ENCODE measurements around the gene USP43. TPM values are rescaled to one million over a fixed set of nuclear protein-coding genes. Genes with fewer than 3 reads are reported as not detected.

Gene USP43
- total RNA-seq, 2 donors from 2014 or later, result 0.20 to 1.1 TPM

DNA sequence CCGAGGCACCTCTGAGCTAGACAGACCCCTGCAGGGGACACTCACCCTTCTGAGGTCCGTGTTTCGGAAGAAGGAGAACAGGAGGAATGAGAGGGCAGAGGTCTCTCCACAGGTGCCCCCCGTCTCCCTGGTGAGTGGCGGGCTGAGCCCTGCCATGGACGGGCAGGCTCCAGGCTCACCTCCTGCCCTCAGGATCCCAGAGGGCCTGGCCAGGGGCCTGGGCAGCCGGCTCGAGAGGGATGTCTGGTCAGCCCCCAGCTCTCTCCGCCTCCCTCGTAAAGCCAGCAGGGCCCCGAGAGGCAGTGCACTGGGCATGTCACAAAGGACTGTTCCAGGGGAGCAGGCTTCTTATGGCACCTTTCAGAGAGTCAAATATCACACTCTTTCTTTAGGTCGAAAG, 83.2 kb downstream of the USP43 start:
- Mint-ChIP-seq H3K27ac (no peak overlapping the region), H3K36me3 (no peaks in the 10 kb centered on the region), H3K9me3 (no peaks in the 10 kb centered on the region)
- ATAC-seq (no peak), DNase-seq (ENCODE audit: low spot score in 2 of 2) (no peak)

DNA sequence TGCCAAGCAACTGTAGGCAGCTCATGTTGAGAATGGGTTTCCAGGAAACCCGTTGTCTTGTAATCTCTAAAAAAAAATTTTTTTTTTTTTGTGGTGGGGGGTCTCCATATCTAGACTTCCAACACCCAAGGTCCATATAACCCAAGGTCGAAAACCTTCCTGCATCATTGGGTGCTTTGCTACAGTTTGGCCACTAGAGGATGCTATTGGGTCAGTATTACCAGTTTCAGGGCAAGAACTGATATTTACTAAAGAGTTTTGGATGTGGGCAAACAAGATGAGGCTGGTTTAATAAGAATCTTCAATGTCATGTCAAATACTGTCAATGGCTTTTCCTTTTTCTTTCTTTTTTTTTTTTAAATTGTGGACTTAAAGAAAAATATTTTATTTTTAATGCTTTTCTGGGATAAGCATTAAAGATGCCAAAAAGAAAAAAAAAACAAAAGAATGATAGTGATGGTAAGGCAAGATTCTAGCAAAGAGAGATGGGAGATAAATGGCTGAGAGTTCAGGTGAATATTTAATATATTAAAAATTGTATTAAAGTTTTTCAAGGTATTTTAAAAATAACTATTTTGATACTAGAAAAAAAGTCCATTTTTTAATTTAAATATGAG, 83.8 kb downstream of the USP43 start:
- DNase-seq (ENCODE audit: low spot score in 2 of 2) (no peak), ATAC-seq (no peak)
- no peaks in the 10 kb centered on the region for H3K9me3 Mint-ChIP-seq
- no peaks in the 10 kb centered on the region for H3K36me3 Mint-ChIP-seq
- H3K27ac Mint-ChIP-seq, result no peak overlapping the region

DNA sequence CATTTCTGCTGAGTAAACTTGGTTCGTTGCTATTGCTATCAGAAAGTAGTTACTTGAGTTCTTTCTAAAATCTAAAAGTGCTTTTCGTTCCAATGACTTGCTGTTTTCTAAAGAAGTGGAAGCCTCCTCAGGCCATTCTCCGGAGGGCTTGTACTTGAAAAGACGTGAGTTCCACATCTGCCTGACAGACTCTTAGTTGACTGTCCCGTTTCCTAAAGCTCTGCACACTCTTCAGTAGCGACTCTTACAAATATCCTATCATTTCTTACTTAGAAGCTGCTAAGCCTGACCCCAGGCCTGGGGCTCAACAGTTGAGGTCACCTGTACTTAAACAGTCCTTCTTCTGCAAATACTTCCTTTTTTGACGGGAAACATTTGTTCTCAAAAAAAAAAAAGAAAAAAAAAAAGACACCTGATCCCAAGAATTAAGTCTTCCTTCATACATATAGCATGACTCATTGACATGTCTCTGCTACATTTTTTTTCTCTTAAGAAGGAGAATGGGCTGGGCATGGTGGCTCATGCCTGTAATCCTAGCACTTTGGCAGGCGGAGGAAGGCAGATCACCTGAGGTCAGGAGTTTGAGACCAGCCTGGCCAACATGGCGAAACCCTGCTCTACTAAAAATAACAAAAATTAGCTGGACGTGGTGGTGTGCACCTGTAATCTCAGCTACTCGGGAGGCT, 84.6 kb downstream of the USP43 start:
- H3K27ac Mint-ChIP-seq, result no peak overlapping the region
- no peaks in the 10 kb centered on the region for H3K9me3 Mint-ChIP-seq
- no peak for DNase-seq (ENCODE audit: low spot score in 2 of 2)
- H3K36me3 Mint-ChIP-seq, result no peaks in the 10 kb centered on the region
- ATAC-seq, result no peak

DNA sequence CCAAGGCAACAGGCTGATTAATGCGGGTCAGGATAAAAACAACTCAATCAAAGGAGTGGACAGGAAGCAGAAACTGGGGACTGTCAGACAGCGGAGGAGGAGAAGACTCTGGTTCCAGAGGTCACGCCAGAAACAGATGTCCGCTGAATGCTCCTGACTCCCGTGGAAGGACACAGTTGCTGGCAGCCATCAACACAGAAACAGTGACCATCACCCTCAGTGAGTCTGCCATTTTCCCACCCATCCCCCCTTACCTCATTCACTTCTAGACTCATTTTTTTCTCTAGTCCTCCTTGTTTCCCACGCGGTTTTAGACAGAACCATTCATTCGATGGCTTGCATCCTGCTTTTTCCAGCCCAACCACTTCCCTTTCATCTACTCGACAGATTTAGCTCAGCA, 105.2 kb downstream of the USP43 start:
- Mint-ChIP-seq H3K27ac (no peak overlapping the region), H3K36me3 (no peaks in the 10 kb centered on the region), H3K9me3 (no peaks in the 10 kb centered on the region)
- no peak for DNase-seq (ENCODE audit: low spot score in 2 of 2)
- ATAC-seq, result no peak

DNA sequence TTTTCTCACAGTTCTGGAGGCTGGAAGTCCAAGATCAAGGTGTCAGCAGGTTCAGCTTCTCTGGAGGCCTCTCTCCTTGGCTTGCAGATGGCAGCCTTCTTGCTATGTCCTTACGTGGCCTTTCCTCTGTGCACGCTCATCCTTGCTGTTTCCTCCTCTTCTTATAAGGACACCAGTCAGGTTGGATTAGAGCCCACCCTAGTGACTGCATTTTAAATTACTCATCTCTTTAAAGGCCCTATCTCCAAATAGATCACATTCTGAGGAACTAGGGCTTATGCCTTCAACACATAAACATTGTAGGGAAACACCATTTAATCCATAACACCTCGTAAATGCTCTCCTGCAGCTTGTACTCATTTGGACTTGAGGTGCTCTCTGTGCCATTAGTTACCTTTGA, 109.8 kb downstream of the USP43 start:
- Mint-ChIP-seq H3K36me3 (no peaks in the 10 kb centered on the region), H3K9me3 (no peaks in the 10 kb centered on the region), H3K27ac (no peak overlapping the region)
- no peak for DNase-seq (ENCODE audit: low spot score in 2 of 2)
- ATAC-seq, result no peak

DNA sequence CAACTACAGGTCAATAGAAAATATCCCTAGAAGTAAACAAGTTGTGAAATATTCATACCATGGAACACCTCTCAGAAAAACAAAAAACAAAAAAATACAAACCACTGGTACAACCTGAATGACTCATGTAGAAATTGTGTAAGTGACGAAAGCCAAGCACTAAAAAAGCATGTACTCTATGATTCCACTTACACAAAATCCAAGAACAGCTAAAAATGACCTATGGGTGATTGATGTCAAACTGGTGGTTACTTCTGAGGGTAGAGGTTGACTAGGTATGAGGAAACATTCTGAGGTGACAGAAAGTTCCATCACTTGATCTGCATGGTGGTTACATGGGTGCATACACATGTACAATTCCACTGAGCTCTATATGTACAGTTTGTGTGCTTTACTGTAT, 114.9 kb downstream of the USP43 start:
- Mint-ChIP-seq H3K27ac (no peak overlapping the region), H3K9me3 (no peaks in the 10 kb centered on the region), H3K36me3 (no peaks in the 10 kb centered on the region)
- DNase-seq (ENCODE audit: low spot score in 2 of 2) (no peak), ATAC-seq (peak; percentile 59 to 70)

DNA sequence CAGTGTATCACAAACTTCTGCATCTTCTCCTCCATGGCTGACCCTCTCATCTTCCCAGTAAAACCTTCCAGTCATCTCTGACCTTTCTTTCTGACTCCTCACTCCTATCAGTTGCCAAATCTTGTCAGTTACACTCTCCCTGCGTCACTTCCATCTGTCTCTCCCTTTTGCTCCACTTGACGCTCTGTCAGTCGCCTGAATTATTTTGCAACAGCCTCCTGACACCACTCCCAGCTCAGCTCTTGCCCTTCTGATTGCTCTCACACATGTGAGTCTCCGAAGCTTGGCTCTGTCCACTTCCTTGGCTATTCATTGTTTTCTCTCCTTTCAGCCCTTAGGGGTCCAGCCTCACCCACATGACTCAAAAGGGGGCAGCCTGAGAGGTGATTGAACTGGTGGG, 118.3 kb downstream of the USP43 start:
- Mint-ChIP-seq H3K27ac (no peak overlapping the region), H3K36me3 (no peaks in the 10 kb centered on the region), H3K9me3 (no peaks in the 10 kb centered on the region)
- DNase-seq (ENCODE audit: low spot score in 2 of 2) (no peak), ATAC-seq (no peak)

DNA sequence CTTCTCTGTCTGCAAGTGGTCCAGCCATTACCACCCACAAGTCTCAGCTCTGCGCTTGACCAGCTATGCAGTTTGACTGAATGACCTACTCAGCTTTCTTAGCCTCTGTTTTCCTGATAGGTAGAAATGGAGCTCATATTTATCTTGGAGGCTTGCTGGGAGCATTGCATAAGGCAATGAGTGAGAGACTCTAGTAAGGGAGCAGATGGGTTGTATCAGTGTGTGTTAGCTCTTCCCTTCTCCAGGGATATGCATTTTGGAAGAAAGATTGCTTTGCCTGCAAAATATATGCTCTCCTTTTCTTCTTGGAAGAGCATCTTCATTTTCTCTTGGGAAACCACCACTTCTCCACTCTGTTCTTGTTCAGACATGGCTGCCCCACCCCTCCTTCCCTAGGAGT, 120.0 kb downstream of the USP43 start:
- no peaks in the 10 kb centered on the region for H3K9me3 Mint-ChIP-seq
- ATAC-seq (no peak), DNase-seq (ENCODE audit: low spot score in 2 of 2) (no peak)
- H3K36me3 Mint-ChIP-seq, result no peaks in the 10 kb centered on the region
- H3K27ac Mint-ChIP-seq, result no peak overlapping the region

DNA sequence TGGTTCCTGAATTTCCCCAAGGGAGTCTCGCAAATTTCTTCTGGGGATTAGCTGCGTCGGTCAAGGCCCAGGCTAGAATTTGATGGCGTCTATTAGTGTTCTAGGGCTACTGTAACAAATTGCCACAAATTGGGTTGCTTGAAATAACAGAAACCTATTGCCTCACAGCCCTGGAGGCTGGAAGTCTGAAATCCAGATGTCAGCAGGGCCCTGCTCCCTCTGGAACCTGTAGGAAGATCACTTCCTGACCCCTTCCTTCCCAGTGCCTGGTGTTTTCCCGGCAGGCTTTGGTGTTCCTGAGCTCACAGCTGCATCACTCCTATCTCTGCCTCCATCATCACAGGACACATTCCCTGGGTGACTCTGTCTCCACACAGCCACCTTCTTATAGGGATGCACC, 121.7 kb downstream of the USP43 start:
- DNase-seq (ENCODE audit: low spot score in 2 of 2) (no peak), ATAC-seq (no peak)
- Mint-ChIP-seq H3K27ac (no peak overlapping the region), H3K36me3 (no peaks in the 10 kb centered on the region), H3K9me3 (no peaks in the 10 kb centered on the region)

DNA sequence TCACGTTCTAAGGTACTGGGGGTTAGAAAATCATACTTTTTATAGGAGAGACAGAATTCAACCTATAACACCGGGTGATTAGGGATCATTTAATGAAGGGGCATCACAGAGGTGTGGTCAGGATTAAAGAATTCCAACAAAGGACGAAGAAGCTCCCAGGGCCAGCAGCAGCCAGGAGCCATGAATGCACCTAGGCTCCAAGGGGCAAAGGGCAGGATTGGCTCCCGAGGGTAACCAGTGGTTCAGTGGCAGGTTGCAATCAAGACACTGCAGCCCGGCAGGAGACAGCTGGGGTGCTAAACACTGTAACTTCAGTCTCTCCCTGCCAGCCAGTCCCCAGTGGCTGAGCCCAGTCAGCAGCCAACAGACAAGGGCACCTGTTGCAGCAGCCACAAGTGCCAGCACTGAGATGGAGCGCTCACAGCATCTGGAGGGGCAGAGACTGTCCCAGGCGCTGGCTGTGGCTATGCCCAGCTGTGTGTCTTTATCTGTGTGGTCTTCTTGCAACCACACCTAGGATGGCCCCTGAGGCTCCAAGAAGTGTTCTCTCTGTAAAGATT, 122.2 kb downstream of the USP43 start:
- no peaks in the 10 kb centered on the region for H3K36me3 Mint-ChIP-seq
- H3K27ac Mint-ChIP-seq, result no peak overlapping the region
- H3K9me3 Mint-ChIP-seq, result no peaks in the 10 kb centered on the region
- ATAC-seq (no peak), DNase-seq (ENCODE audit: low spot score in 2 of 2) (no peak)

DNA sequence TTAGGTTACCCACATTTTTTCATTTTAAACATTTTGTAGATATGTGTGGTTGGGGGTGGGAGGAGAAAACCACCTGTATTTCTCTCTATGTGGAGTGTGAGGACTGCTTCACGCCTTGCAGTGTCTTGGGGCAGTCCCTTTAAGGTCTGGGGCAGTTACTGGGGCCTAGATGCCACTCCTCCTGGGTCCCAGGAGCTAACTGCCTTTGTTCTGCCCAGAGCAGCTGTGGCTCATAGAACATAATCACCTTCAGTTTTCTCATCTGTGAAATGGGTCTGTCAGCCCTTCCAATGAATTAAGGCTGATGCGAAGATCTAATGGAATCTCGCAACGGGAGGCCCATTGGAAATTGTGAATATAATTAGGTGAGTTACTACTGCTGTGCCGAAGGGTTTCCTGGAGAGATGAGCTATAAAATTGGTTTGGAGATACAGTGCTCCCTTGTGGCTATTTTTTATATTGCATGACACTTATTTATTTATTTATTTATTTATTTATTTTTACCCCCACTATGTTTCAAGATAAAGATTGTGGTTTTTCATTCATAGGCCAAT, 123.1 kb downstream of the USP43 start:
- ATAC-seq (peak; percentile 18 to 51), DNase-seq (ENCODE audit: low spot score in 2 of 2) (peak in 1 of 2 donors; percentile 8)
- Mint-ChIP-seq H3K9me3 (no peaks in the 10 kb centered on the region), H3K36me3 (no peaks in the 10 kb centered on the region), H3K27ac (no peak overlapping the region)

DNA sequence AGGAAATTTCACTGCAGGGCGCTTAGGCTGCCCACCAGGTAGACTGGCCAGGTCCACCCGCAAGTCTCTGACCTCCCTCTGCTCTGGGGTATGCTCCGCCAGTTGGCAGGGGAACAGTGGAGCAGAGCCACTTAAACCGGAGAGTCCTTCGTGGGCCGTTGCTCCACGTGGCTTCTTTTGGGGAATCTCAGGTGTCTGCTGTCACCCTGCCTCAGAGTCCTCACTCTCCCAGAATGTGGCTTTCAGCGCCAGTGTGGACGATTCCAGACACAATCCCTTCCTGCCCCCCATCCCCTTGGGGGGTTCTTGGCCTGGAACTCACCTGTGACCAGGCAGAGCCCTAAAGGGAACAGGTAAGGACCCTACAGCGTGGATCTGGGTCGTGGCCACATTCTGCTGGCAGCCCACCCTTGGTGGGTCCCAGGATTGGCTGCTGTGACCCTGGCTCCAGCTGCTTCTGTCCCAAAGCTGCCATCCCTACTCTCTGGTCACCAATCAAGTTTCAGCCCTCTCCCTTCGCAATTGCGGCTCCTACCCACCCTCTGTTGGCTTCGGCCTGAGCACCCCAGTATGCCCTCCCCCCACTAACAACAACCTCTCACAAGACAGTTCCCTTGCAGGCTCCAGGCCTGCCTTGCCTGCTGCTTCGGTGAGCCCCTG, 123.8 kb downstream of the USP43 start:
- H3K36me3 Mint-ChIP-seq, result no peaks in the 10 kb centered on the region
- ATAC-seq, result no peak
- H3K27ac Mint-ChIP-seq, result no peak overlapping the region
- no peaks in the 10 kb centered on the region for H3K9me3 Mint-ChIP-seq
- no peak for DNase-seq (ENCODE audit: low spot score in 2 of 2)

DNA sequence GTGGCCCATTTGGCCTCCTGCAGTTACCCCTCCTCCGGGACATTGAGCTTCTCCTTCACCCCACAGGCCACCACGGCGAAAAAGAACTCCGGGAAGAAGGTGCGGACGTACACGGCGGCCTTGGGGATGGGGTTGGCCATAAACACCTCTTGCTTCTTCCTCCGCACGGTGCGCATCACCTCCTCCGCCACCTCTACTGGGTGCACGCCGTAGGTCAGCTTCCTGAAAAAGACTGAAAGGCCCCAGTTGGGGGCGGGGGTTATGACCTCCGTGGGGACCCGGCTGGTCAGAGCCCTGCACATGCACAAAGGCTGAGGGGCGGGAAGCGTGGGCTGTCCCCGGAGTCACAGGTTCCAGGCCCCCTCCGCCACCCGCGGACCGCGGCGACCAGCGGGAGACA, 126.1 kb downstream of the USP43 start:
- H3K36me3 Mint-ChIP-seq, result no peaks in the 10 kb centered on the region

DNA sequence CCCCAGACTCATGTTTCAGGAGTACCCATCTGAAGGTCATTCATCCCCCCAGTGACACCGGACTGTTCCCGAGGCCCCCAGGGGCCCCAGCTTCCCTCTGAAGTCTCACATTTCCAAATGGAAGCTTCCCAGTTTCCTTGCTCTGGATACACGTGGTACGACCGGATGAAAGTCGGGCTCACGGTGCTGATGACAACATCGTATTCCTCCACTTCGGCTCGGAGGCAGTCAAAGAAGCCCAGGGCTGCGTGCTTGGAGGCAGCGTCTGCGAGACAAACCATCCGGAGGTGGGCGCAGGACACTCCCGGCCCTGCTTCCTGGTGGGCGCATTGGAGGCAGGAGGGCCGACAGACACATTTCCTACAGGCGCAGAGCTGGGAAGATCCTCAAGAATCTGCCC, 127.3 kb downstream of the USP43 start:
- Mint-ChIP-seq H3K36me3 (no peaks in the 10 kb centered on the region), H3K27ac (no peak overlapping the region), H3K9me3 (peaks cover 0 to 5% of the 10 kb centered on the region in 2 donors)
- ATAC-seq (no peak), DNase-seq (ENCODE audit: low spot score in 2 of 2) (no peak)

More for the DNA sequence above, 126.1 kb downstream of the USP43 start:
- ATAC-seq (no peak), DNase-seq (ENCODE audit: low spot score in 2 of 2) (no peak)
- peaks cover 0 to 5% of the 10 kb centered on the region in 2 donors for H3K9me3 Mint-ChIP-seq
- no peak overlapping the region for H3K27ac Mint-ChIP-seq

DNA sequence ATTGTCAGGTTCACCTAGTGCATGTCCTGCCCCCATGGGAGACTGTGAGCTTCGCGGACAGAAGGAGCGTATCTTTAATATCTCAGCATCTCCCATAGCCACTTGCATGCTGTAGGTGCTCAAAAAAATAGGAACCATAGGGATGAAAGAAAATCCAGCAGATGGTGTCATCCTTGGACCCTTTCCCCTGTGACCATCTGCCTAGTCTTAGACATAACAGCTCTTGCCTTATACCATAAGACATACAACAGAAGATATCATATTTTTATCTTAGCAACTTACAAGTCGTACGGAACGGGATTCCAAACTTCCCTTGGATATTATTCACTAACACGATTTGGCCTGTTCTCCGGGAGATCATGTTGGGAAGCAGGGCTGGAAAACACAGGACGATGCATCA, 131.6 kb downstream of the USP43 start:
- H3K36me3 Mint-ChIP-seq, result no peaks in the 10 kb centered on the region
- H3K9me3 Mint-ChIP-seq, result peaks cover 0 to 5% of the 10 kb centered on the region in 2 donors
- no peak overlapping the region for H3K27ac Mint-ChIP-seq
- ATAC-seq (no peak), DNase-seq (ENCODE audit: low spot score in 2 of 2) (no peak)
